WTC11 (cell line): ENCODE measurements around the gene MPHOSPH6. TPM values are rescaled to one million over a fixed set of nuclear protein-coding genes. Genes with fewer than 3 reads are reported as not detected.

Source experiments
- ATAC-seq: fragments of 200-7000 bp; cut with Tn5 transposase; 2 replicates; pipeline ENCODE4 v1.10.0; 2021; ENCODE audit warnings: mild to moderate bottlenecking, moderate library complexity
- CTCF ChIA-PET: fragments of 300-600 bp; sonication (Branson Sonifier 250); formaldehyde crosslinking; loops from one replicate; lab custom pipeline; 2021; ENCODE audit warnings: antibody characterized with exemption; lab: Charles Lee
- POLR2A ChIA-PET: fragments of 350-600 bp; sonication (Branson Sonifier 250); formaldehyde crosslinking; loops from one replicate; lab custom pipeline; 2021; ENCODE audit warnings: antibody characterized with exemption; lab: Charles Lee
- DNase-seq: peaks from one replicate; pipeline ENCODE4 v3.0.0; 2021; ENCODE audit warnings: low spot score
- H3K27ac Mint-ChIP-seq: 2 replicates; pipeline ENCODE4 v1.8.0; 2021; ENCODE audit warnings: mixed read lengths
- H3K27me3 Mint-ChIP-seq: 2 replicates; pipeline ENCODE4 v1.8.0; 2021; ENCODE audit warnings: low read depth, mild to moderate bottlenecking, moderate library complexity, mixed read lengths
- H3K36me3 Mint-ChIP-seq: 2 replicates; pipeline ENCODE4 v1.8.0; 2021; ENCODE audit warnings: mixed read lengths
- H3K4me1 Mint-ChIP-seq: 2 replicates; pipeline ENCODE4 v1.8.0; 2022; ENCODE audit warnings: mixed read lengths
- H3K4me3 Mint-ChIP-seq: 2 replicates; pipeline ENCODE4 v1.8.0; 2021; ENCODE audit warnings: mild to moderate bottlenecking, moderate library complexity, mixed read lengths
- H3K9me3 Mint-ChIP-seq: 2 replicates; pipeline ENCODE4 v1.8.0; 2021; ENCODE audit warnings: mixed read lengths
- ATF1 ChIP-seq: sonication (generic); formaldehyde crosslinking; IDR thresholded peaks from 2 replicates; pipeline ENCODE4 v1.8.1; 2023; ENCODE audit warnings: mild to moderate bottlenecking, moderate library complexity, missing genetic modification reagents
- KAT7 ChIP-seq: sonication (generic); formaldehyde crosslinking; IDR thresholded peaks from 2 replicates; pipeline ENCODE4 v1.8.1; 2023; ENCODE audit warnings: missing genetic modification reagents, mild to moderate bottlenecking, borderline replicate concordance
- MXD4 ChIP-seq: fragments of 250-450 bp; sonication (Bioruptor Pico); IDR thresholded peaks from 2 replicates; pipeline ENCODE4 v1.8.0; 2021; ENCODE audit warnings: mild to moderate bottlenecking, moderate library complexity, borderline replicate concordance
- MYBL2 ChIP-seq: sonication (generic); formaldehyde crosslinking; IDR thresholded peaks from 2 replicates; pipeline ENCODE4 v1.8.1; 2023; ENCODE audit warnings: mild to moderate bottlenecking, moderate library complexity, missing genetic modification reagents
- NR1H2 ChIP-seq: sonication (generic); formaldehyde crosslinking; IDR thresholded peaks from 2 replicates; pipeline ENCODE4 v1.9.0; 2021; ENCODE audit warnings: mild to moderate bottlenecking, moderate library complexity, missing genetic modification reagents
- RELA ChIP-seq: sonication (generic); formaldehyde crosslinking; IDR thresholded peaks from 2 replicates; pipeline ENCODE4 v1.8.1; 2022; ENCODE audit warnings: missing genetic modification reagents, mild to moderate bottlenecking, borderline replicate concordance
- RORB ChIP-seq: fragments of 250-450 bp; sonication (Bioruptor Pico); IDR thresholded peaks from 2 replicates; pipeline ENCODE4 v1.9.0; 2021; ENCODE audit warnings: mild to moderate bottlenecking
- SMAD4 ChIP-seq: sonication (generic); formaldehyde crosslinking; IDR thresholded peaks from 2 replicates; pipeline ENCODE4 v1.8.0; 2022; ENCODE audit warnings: mild to moderate bottlenecking, missing genetic modification reagents
- SOX15 ChIP-seq: fragments of 250-450 bp; sonication (Bioruptor Pico); IDR thresholded peaks from 2 replicates; pipeline ENCODE4 v1.9.0; 2021; ENCODE audit warnings: mild to moderate bottlenecking
- ZNF121 ChIP-seq: sonication (generic); formaldehyde crosslinking; IDR thresholded peaks from 2 replicates; pipeline ENCODE4 v1.8.0; 2023; ENCODE audit warnings: missing genetic modification reagents
- ZNF138 ChIP-seq: sonication (generic); formaldehyde crosslinking; conservative IDR thresholded peaks from 2 replicates; pipeline ENCODE4 v1.8.1; 2022; ENCODE audit warnings: mild to moderate bottlenecking, moderate library complexity, missing genetic modification reagents
- ZNF219 ChIP-seq: sonication (generic); formaldehyde crosslinking; IDR thresholded peaks from 2 replicates; pipeline ENCODE4 v1.8.0; 2023; ENCODE audit warnings: missing genetic modification reagents, mild to moderate bottlenecking, borderline replicate concordance
- ZNF232 ChIP-seq: sonication (generic); formaldehyde crosslinking; IDR thresholded peaks from 2 replicates; pipeline ENCODE4 v1.8.0; 2022; ENCODE audit warnings: mild to moderate bottlenecking, missing genetic modification reagents
- total RNA-seq: library from RNA; stranded (reverse); gene quantifications from 3 replicates; pipeline ENCODE4 v1.2.3, GENCODE V29; 2021
- TF ChIP-seq, protein P1 (sequence below): fragments of 250-450 bp; sonication (Bioruptor Pico); IDR thresholded peaks from 2 replicates; pipeline ENCODE4 v1.9.0; 2021; ENCODE audit warnings: mild to moderate bottlenecking
- TF ChIP-seq, protein P2 (sequence below): fragments of 250-450 bp; sonication (Bioruptor Pico); IDR thresholded peaks from 2 replicates; pipeline ENCODE4 v1.9.0; 2021; ENCODE audit warnings: mild to moderate bottlenecking
- TF ChIP-seq, protein P3 (sequence below): sonication (generic); formaldehyde crosslinking; IDR thresholded peaks from 2 replicates; pipeline ENCODE4 v1.8.0; 2022; ENCODE audit warnings: mild to moderate bottlenecking, missing genetic modification reagents
- TF ChIP-seq, protein P4 (sequence below): sonication (generic); formaldehyde crosslinking; IDR thresholded peaks from 2 replicates; pipeline ENCODE4 v1.8.0; 2022; ENCODE audit warnings: mild to moderate bottlenecking, missing genetic modification reagents
- TF ChIP-seq, protein P5 (sequence below): sonication (generic); formaldehyde crosslinking; IDR thresholded peaks from 2 replicates; pipeline ENCODE4 v1.8.1; 2022; ENCODE audit warnings: low read depth, missing genetic modification reagents, borderline replicate concordance
- TF ChIP-seq, protein P6 (sequence below): sonication (generic); formaldehyde crosslinking; IDR thresholded peaks from 2 replicates; pipeline ENCODE4 v1.8.1; 2023; ENCODE audit warnings: mild to moderate bottlenecking, missing genetic modification reagents, moderate library complexity
- TF ChIP-seq, protein P7 (sequence below): fragments of 250-450 bp; sonication (Bioruptor Pico); conservative IDR thresholded peaks from 2 replicates; pipeline ENCODE4 v1.9.0; 2021; ENCODE audit warnings: mild to moderate bottlenecking
- TF ChIP-seq, protein P8 (sequence below): sonication (generic); formaldehyde crosslinking; IDR thresholded peaks from 2 replicates; pipeline ENCODE4 v1.8.1; 2023; ENCODE audit warnings: mild to moderate bottlenecking, missing genetic modification reagents
- TF ChIP-seq, protein P9 (sequence below): fragments of 200-600 bp; IDR thresholded peaks from 2 replicates; pipeline ENCODE4 v1.8.0; 2022; ENCODE audit warnings: antibody characterized with exemption

MPHOSPH6 gene
- total RNA-seq, 1 experiment from 2014 or later = 30.8 TPM

DNA sequence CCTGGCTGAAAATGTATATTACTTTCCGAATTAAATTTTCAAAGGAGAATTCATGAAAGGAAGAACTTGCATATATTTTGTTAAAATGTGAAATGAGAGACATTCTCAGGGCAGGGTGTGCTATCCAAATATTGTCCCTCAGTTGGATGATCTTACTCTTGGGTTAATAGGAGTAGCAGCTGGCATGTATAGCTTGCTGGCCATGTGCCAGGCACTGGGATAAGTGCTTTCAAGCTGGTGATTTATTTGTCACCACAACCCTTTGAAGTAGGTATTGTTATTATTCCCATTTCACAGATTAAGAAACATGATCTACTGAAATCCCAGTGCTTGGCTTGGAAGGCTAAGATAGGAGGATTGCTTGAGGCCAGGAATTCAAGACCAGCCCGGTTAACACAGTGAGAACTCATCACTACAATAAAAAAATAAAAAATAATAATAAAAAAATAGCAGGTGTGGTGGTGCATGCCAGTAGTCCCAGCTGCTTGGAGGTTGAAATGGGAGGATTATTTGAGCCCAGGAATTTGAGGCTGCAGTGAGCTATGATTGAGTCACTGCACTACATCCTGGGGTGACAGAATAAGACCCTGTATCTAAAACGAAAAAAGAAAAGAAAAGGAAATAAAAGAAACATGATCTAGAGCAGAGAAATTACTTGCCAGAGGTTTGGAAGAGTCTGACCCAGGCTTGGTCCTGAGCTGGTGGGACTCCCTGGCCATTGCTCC, 11.6 kb upstream of the MPHOSPH6 start (continued):
- TF ChIP-seq, protein P1, sequence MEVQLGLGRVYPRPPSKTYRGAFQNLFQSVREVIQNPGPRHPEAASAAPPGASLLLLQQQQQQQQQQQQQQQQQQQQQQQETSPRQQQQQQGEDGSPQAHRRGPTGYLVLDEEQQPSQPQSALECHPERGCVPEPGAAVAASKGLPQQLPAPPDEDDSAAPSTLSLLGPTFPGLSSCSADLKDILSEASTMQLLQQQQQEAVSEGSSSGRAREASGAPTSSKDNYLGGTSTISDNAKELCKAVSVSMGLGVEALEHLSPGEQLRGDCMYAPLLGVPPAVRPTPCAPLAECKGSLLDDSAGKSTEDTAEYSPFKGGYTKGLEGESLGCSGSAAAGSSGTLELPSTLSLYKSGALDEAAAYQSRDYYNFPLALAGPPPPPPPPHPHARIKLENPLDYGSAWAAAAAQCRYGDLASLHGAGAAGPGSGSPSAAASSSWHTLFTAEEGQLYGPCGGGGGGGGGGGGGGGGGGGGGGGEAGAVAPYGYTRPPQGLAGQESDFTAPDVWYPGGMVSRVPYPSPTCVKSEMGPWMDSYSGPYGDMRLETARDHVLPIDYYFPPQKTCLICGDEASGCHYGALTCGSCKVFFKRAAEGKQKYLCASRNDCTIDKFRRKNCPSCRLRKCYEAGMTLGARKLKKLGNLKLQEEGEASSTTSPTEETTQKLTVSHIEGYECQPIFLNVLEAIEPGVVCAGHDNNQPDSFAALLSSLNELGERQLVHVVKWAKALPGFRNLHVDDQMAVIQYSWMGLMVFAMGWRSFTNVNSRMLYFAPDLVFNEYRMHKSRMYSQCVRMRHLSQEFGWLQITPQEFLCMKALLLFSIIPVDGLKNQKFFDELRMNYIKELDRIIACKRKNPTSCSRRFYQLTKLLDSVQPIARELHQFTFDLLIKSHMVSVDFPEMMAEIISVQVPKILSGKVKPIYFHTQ = no peak
- TF ChIP-seq SOX15 (no peak), KAT7 (CRISPR knock-in tag) (no peak)

DNA sequence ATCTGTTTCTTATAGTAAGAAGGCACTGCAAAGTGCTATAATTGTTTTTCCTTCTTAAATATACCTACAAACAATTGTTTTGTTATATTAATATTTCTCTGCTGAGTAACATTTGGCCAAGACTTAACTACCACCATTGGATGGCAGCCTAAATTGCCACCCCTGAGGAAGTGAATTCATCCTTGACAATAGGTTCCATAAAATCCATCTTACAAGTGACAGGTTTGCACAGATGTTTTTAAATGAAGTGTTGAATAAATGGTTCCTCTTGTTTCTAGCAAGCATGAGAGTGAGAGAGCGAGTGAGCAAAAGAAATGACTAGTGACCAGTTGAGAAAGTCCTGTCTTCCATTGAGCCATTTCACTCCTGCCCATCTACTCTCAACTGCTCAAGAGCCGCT, 8.3 kb upstream of the MPHOSPH6 start:
- H3K27ac Mint-ChIP-seq = no peak overlapping the region
- no peaks in the 10 kb centered on the region for H3K36me3 Mint-ChIP-seq
- H3K27me3 Mint-ChIP-seq = 0 out of 2 replicates have a peak, but pooled peaks cover 7% of the 10 kb centered on the region
- TF ChIP-seq KAT7 (CRISPR knock-in tag) (no peak), RORB (CRISPR knock-in tag) (no peak), ZNF232 (CRISPR knock-in tag) (no peak), SMAD4 (CRISPR knock-in tag) (no peak), ZNF219 (CRISPR knock-in tag) (no peak), ZNF138 (CRISPR knock-in tag) (no peak)
- TF ChIP-seq, protein P2, sequence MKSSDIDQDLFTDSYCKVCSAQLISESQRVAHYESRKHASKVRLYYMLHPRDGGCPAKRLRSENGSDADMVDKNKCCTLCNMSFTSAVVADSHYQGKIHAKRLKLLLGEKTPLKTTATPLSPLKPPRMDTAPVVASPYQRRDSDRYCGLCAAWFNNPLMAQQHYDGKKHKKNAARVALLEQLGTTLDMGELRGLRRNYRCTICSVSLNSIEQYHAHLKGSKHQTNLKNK (CRISPR knock-in tag) = no peak
- TF ChIP-seq, protein P3, sequence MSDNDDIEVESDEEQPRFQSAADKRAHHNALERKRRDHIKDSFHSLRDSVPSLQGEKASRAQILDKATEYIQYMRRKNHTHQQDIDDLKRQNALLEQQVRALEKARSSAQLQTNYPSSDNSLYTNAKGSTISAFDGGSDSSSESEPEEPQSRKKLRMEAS (CRISPR knock-in tag) = no peak
- TF ChIP-seq, protein P4, sequence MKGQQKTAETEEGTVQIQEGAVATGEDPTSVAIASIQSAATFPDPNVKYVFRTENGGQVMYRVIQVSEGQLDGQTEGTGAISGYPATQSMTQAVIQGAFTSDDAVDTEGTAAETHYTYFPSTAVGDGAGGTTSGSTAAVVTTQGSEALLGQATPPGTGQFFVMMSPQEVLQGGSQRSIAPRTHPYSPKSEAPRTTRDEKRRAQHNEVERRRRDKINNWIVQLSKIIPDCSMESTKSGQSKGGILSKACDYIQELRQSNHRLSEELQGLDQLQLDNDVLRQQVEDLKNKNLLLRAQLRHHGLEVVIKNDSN (CRISPR knock-in tag) = no peak
- TF ChIP-seq, protein P5, sequence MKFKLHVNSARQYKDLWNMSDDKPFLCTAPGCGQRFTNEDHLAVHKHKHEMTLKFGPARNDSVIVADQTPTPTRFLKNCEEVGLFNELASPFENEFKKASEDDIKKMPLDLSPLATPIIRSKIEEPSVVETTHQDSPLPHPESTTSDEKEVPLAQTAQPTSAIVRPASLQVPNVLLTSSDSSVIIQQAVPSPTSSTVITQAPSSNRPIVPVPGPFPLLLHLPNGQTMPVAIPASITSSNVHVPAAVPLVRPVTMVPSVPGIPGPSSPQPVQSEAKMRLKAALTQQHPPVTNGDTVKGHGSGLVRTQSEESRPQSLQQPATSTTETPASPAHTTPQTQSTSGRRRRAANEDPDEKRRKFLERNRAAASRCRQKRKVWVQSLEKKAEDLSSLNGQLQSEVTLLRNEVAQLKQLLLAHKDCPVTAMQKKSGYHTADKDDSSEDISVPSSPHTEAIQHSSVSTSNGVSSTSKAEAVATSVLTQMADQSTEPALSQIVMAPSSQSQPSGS (CRISPR knock-in tag) = no peak
- TF ChIP-seq, protein P6, sequence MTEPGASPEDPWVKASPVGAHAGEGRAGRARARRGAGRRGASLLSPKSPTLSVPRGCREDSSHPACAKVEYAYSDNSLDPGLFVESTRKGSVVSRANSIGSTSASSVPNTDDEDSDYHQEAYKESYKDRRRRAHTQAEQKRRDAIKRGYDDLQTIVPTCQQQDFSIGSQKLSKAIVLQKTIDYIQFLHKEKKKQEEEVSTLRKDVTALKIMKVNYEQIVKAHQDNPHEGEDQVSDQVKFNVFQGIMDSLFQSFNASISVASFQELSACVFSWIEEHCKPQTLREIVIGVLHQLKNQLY = no peak
- TF ChIP-seq, protein P7, sequence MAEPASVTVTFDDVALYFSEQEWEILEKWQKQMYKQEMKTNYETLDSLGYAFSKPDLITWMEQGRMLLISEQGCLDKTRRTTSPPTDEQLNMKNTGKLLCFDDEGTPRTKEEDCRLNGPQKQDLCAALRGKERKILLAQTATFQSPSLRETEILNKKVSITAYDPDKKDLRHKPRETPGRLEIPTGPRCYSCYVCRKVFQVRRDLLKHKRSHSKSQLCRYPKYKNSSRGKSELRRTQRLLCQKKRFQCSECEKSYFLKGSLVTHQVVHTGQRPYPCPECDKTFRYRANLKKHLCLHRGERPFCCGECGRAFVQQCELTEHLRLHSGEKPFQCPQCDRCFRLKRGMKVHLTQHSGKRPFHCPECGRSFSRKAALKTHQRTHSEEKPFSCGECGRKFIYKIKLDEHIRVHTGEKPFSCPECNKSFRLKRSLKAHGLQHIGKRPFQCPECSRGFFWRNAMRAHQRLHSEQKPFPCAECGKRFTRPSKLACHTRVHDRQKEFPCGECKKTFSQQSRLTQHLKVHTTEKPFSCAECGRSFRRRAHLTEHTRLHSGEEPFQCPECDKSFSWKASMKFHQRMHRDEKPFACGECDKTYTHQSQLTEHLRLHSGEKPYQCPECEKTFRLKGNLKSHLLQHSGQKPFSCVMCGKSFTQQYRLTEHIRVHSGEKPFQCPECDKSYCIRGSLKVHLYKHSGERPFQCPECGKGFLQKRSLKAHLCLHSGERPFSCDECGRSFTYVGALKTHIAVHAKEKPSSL (CRISPR knock-in tag) = no peak
- POLR2A ChIA-PET = no interaction called here
- ATAC-seq (no peak), DNase-seq (no peak)
- peaks cover 6% of the 10 kb centered on the region for H3K4me1 Mint-ChIP-seq
- no peak overlapping the region for H3K4me3 Mint-ChIP-seq
- no peaks in the 10 kb centered on the region for H3K9me3 Mint-ChIP-seq
- CTCF ChIA-PET = no interaction called here

DNA sequence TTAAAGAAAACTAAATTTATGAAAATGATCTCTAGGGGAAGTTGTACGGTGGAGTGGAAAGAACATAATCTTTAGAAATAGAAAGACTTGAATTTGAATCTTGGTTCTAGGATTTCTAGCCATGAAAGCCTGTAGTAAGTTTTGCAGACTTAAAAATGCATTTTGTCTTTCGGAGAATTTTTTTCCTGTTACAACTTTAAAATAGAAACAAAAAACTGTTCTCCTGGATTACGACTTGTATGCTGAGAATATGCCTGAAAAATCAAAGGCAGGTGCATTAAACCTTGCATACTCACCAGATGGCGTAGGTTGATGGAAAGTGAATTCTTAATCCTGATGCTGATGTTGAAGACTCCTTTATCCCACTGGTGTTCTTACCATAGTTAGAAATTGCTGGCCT, 7.5 kb upstream of the MPHOSPH6 start:
- Mint-ChIP-seq H3K27ac (no peak overlapping the region), H3K4me1 (peaks cover 6% of the 10 kb centered on the region), H3K27me3 (peaks cover 10% of the 10 kb centered on the region), H3K9me3 (no peaks in the 10 kb centered on the region), H3K36me3 (no peaks in the 10 kb centered on the region), H3K4me3 (no peak overlapping the region)
- ATAC-seq = no peak
- ChIA-PET CTCF (no interaction called here), POLR2A (no interaction called here)
- DNase-seq = no peak
- TF ChIP-seq, protein P8, sequence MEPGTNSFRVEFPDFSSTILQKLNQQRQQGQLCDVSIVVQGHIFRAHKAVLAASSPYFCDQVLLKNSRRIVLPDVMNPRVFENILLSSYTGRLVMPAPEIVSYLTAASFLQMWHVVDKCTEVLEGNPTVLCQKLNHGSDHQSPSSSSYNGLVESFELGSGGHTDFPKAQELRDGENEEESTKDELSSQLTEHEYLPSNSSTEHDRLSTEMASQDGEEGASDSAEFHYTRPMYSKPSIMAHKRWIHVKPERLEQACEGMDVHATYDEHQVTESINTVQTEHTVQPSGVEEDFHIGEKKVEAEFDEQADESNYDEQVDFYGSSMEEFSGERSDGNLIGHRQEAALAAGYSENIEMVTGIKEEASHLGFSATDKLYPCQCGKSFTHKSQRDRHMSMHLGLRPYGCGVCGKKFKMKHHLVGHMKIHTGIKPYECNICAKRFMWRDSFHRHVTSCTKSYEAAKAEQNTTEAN (CRISPR knock-in tag) = no peak
- TF ChIP-seq MXD4 (CRISPR knock-in tag) (no peak), NR1H2 (no peak), MYBL2 (no peak), RELA (no peak), SOX15 (no peak), ATF1 (CRISPR knock-in tag) (no peak), ZNF121 (CRISPR knock-in tag) (no peak)
- TF ChIP-seq, protein P9, sequence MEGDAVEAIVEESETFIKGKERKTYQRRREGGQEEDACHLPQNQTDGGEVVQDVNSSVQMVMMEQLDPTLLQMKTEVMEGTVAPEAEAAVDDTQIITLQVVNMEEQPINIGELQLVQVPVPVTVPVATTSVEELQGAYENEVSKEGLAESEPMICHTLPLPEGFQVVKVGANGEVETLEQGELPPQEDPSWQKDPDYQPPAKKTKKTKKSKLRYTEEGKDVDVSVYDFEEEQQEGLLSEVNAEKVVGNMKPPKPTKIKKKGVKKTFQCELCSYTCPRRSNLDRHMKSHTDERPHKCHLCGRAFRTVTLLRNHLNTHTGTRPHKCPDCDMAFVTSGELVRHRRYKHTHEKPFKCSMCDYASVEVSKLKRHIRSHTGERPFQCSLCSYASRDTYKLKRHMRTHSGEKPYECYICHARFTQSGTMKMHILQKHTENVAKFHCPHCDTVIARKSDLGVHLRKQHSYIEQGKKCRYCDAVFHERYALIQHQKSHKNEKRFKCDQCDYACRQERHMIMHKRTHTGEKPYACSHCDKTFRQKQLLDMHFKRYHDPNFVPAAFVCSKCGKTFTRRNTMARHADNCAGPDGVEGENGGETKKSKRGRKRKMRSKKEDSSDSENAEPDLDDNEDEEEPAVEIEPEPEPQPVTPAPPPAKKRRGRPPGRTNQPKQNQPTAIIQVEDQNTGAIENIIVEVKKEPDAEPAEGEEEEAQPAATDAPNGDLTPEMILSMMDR = no peak
